ENCODE measurements around the gene GLTPD2.
"Not testable (repeated sequence)": the region's sequence is repeated elsewhere in the genome, so short reads cannot be mapped to it uniquely, and the experiment has no call there.

The GLTPD2 gene

GRCh38 chr17:4811471-4811870 is 22.7 kb downstream of the GLTPD2 start:
- no peak for DNase-seq

- no peak for DNase-seq
These were observed 23.9 kb downstream of the GLTPD2 start for GRCh38 chr17:4812690-4813089.

- DNase-seq: no peak
These were observed 26.4 kb downstream of the GLTPD2 start for GRCh38 chr17:4815043-4815675.

- no peak for DNase-seq
These were observed 28.1 kb downstream of the GLTPD2 start for GRCh38 chr17:4816826-4817225.

- no peak for DNase-seq
These were observed 29.5 kb downstream of the GLTPD2 start for GRCh38 chr17:4818276-4818675.

- no peak for DNase-seq
These were observed 34.1 kb downstream of the GLTPD2 start for GRCh38 chr17:4822835-4823234.

GRCh38 chr17:4823373-4824089 is 34.8 kb downstream of the GLTPD2 start:
- DNase-seq: no peak

GRCh38 chr17:4827399-4827798 is 38.6 kb downstream of the GLTPD2 start:
- DNase-seq: no peak

GRCh38 chr17:4832829-4833177 is 44.0 kb downstream of the GLTPD2 start:
- DNase-seq: not testable (repeated sequence)

GRCh38 chr17:4833178-4833940 is 44.6 kb downstream of the GLTPD2 start, which contains the start of gene MINK1:
TSS of gene MINK1 (plus strand) at chr17:4833340. CDS start at chr17:4833584, 244 bp downstream.
- DNase-seq: peak; percentile 90

- DNase-seq: peak; percentile 24
These were observed 45.3 kb downstream of the GLTPD2 start for GRCh38 chr17:4833941-4834680.

GRCh38 chr17:4834681-4835020 is 45.9 kb downstream of the GLTPD2 start:
- no peak for DNase-seq

GRCh38 chr17:4836221-4836620 is 47.5 kb downstream of the GLTPD2 start:
- no peak for DNase-seq

GRCh38 chr17:4837471-4838308 is 48.9 kb downstream of the GLTPD2 start:
- no peak for DNase-seq

- no peak for DNase-seq
These were observed 49.6 kb downstream of the GLTPD2 start for GRCh38 chr17:4838309-4838785.

- DNase-seq: no peak
These were observed 50.5 kb downstream of the GLTPD2 start for GRCh38 chr17:4839221-4839620.
